Liver (tissue), 9 donors: ENCODE data around the gene IP6K2. TPM values are rescaled to one million over a fixed set of nuclear protein-coding genes. Genes with fewer than 3 reads are reported as not detected.

Experiments
- DNase-seq: peaks from one replicate; pipeline ENCODE4 v3.0.0-alpha.2; 2017; ENCODE audit warnings: low spot score
- H3K27ac ChIP-seq, 2 donors: one replicate each; pipeline ENCODE4 v1.7.0; 2013; ENCODE audit warnings: inconsistent platforms in 2 of 2, low read length in 2 of 2, control low read depth in 1 of 2, low read depth in 1 of 2, mild to moderate bottlenecking in 1 of 2
- H3K27me3 ChIP-seq, 4 donors: one replicate each; pipeline versions ENCODE4 v1.6.1 to v1.7.0; 2013; ENCODE audit warnings: low read length in 3 of 4, inconsistent platforms in 1 of 4, mild to moderate bottlenecking in 1 of 4, moderate library complexity in 1 of 4; ENCODE audit not compliant: control insufficient read depth in 4 of 4, insufficient read depth in 4 of 4
- H3K36me3 ChIP-seq, 4 donors: one replicate each; pipeline versions ENCODE4 v1.6.1 to v1.7.0; 2013; ENCODE audit warnings: low read length in 3 of 4, mild to moderate bottlenecking in 3 of 4, low read depth in 1 of 4, moderate library complexity in 1 of 4; ENCODE audit not compliant: control insufficient read depth in 4 of 4, insufficient read depth in 3 of 4
- H3K4me1 ChIP-seq, 4 donors: one replicate each; pipeline versions ENCODE4 v1.6.1 to v1.7.0; 2013; ENCODE audit warnings: low read length in 3 of 4, mild to moderate bottlenecking in 3 of 4, moderate library complexity in 1 of 4; ENCODE audit not compliant: control insufficient read depth in 4 of 4, insufficient read depth in 4 of 4
- H3K4me3 ChIP-seq, 3 donors: one replicate each; pipeline versions ENCODE4 v1.6.1 to v1.7.0; 2013; ENCODE audit warnings: low read length in 3 of 3, control low read depth in 1 of 3, low read depth in 1 of 3, mild to moderate bottlenecking in 1 of 3
- H3K9ac ChIP-seq, 2 donors: one replicate each; pipeline ENCODE4 v1.7.0; 2013; ENCODE audit warnings: low read length in 2 of 2, mild to moderate bottlenecking in 2 of 2, moderate library complexity in 2 of 2, control low read depth in 1 of 2, low read depth in 1 of 2
- H3K9me3 ChIP-seq, 4 donors: one replicate each; pipeline versions ENCODE4 v1.6.1 to v1.7.0; 2013; ENCODE audit warnings: low read length in 3 of 4; ENCODE audit not compliant: control insufficient read depth in 4 of 4
- EGR1 ChIP-seq, 2 donors: IDR thresholded peaks; 2 replicates each; pipeline ENCODE4 v1.6.1; 2016 to 2018; ENCODE audit warnings: antibody characterized with exemption in 2 of 2, low read depth in 2 of 2
- FOXA2 ChIP-seq: IDR thresholded peaks from 2 replicates; pipeline ENCODE4 v1.6.1; 2016; ENCODE audit warnings: antibody characterized with exemption
- GABPA ChIP-seq, 2 donors: IDR thresholded peaks in 1 of 2; conservative IDR thresholded peaks in 1 of 2; 2 replicates each; pipeline ENCODE4 v1.6.1; 2016; ENCODE audit warnings: antibody characterized with exemption in 2 of 2, mild to moderate bottlenecking in 1 of 2, moderate library complexity in 1 of 2
- HNF4G ChIP-seq: IDR thresholded peaks from 2 replicates; pipeline ENCODE4 v1.6.1; 2016; ENCODE audit warnings: antibody characterized with exemption
- JUND ChIP-seq, 2 donors: IDR thresholded peaks; 2 replicates each; pipeline ENCODE4 v1.6.1; 2016; ENCODE audit warnings: antibody characterized with exemption in 2 of 2
- NR2F2 ChIP-seq: IDR thresholded peaks from 2 replicates; pipeline ENCODE4 v1.6.1; 2016; ENCODE audit warnings: antibody characterized with exemption
- RAD21 ChIP-seq, 2 donors: IDR thresholded peaks; 2 replicates each; pipeline ENCODE4 v1.6.1; 2016; ENCODE audit warnings: antibody characterized with exemption in 2 of 2, mild to moderate bottlenecking in 2 of 2
- RXRA ChIP-seq, 2 donors: IDR thresholded peaks; 2 replicates each; pipeline ENCODE4 v1.6.1; 2017 to 2018; ENCODE audit warnings: antibody characterized with exemption in 2 of 2, mild to moderate bottlenecking in 1 of 2
- TAF1 ChIP-seq: conservative IDR thresholded peaks from 2 replicates; pipeline ENCODE4 v1.6.1; 2016; ENCODE audit warnings: antibody characterized with exemption, mild to moderate bottlenecking
- YY1 ChIP-seq: IDR thresholded peaks from 2 replicates; pipeline ENCODE4 v1.6.1; 2016; ENCODE audit warnings: antibody characterized with exemption, mild to moderate bottlenecking
- WGBS: extraction: QIAGEN DNeasy Blood & Tissue Kit; methylation state at CpG from one replicate; pipeline ENCODE4 v1.1.7; 2013; 5-methylcytosine and 5-hydroxymethylcytosine counted together
- polyA plus RNA-seq, 2 donors: library from polyadenylated mRNA; stranded (reverse) in 1 of 2; unstranded in 1 of 2; fragments of 200-250 nt in 1 of 2; fragments of >200 nt in 1 of 2; fragmentation: Nextera tagmentation in 1 of 2; extraction: Ambion mirVana in 1 of 2; gene quantifications; one replicate each; pipeline versions ENCODE4 v1.2.1 to v1.2.3, GENCODE V29; 2013 to 2015
- total RNA-seq, 2 donors: library from RNA; depleted of rRNA; stranded (reverse); fragments of >200 nt; gene quantifications; one replicate each; pipeline ENCODE4 v1.2.3, GENCODE V29; 2014
- TF ChIP-seq, protein P1 (sequence below): IDR thresholded peaks from 2 replicates; pipeline ENCODE4 v1.6.1; 2016; ENCODE audit warnings: antibody characterized with exemption, mild to moderate bottlenecking
- TF ChIP-seq, protein P2 (sequence below): IDR thresholded peaks from 2 replicates; pipeline ENCODE4 v1.6.1; 2016; ENCODE audit warnings: antibody characterized with exemption
- TF ChIP-seq, protein P3 (sequence below): fragments of 150-350 bp; IDR thresholded peaks from 2 replicates; pipeline ENCODE4 v1.5.1; 2017; ENCODE audit warnings: improper control_type of control experiment, low read depth, low read length; ENCODE audit not compliant: missing input control
- TF ChIP-seq, protein P4 (sequence below): IDR thresholded peaks from 2 replicates; pipeline ENCODE4 v1.6.1; 2016; ENCODE audit warnings: antibody characterized with exemption
- donor health status: healthy.
- donor health status: healthy.
- donor health status: healthy.
- donor health status: healthy.
- donor health status: healthy.

Gene IP6K2
- total and polyA plus RNA-seq, 4 donors, result 21.8 to 37.6 (median 24.3) TPM

DNA sequence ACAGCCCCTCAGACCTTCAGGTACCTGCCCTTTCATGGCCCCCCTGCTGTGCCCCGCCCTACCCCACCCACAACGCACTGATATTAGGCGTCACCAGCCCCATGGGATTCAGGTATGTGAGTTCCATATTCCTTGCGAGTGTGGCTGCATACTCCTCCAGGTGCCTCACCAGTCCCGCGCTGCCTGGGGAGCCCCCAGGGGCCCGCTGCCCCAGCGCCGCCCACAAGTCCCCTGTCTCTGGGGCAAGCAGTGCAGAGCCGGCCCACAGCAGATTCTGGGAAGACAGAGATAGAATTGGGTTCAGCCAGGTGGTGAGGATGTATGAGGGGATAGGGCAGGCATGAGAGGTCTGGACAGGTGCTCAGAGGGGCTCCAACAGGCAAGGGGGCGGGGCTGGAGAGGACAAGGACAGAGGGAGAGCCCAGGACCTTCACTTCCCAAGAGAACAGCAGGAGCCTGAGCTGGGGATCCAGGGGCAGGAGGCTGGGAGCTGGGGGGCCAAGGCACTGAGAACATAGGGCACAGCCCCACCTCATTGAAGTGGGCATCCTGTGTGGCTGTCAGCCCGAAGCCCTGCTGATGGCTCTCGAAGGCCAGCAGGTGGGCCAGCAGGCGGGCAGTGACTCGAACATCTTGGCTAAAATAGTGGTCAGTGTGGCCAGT is 68.7 kb downstream of the IP6K2 start:
- whole genome bisulfite sequencing, result 96% methylated on average over 15 of the region's 15 CpGs
- Histone ChIP-seq H3K4me3 (no peak overlapping the region), H3K9me3 (no peaks in the 10 kb centered on the region), H3K36me3 (no peaks in the 10 kb centered on the region), H3K27me3 (no peaks in the 10 kb centered on the region), H3K4me1 (no peaks in the 10 kb centered on the region), H3K9ac (no peak overlapping the region), H3K27ac (no peak overlapping the region)
- TF ChIP-seq, protein P1, sequence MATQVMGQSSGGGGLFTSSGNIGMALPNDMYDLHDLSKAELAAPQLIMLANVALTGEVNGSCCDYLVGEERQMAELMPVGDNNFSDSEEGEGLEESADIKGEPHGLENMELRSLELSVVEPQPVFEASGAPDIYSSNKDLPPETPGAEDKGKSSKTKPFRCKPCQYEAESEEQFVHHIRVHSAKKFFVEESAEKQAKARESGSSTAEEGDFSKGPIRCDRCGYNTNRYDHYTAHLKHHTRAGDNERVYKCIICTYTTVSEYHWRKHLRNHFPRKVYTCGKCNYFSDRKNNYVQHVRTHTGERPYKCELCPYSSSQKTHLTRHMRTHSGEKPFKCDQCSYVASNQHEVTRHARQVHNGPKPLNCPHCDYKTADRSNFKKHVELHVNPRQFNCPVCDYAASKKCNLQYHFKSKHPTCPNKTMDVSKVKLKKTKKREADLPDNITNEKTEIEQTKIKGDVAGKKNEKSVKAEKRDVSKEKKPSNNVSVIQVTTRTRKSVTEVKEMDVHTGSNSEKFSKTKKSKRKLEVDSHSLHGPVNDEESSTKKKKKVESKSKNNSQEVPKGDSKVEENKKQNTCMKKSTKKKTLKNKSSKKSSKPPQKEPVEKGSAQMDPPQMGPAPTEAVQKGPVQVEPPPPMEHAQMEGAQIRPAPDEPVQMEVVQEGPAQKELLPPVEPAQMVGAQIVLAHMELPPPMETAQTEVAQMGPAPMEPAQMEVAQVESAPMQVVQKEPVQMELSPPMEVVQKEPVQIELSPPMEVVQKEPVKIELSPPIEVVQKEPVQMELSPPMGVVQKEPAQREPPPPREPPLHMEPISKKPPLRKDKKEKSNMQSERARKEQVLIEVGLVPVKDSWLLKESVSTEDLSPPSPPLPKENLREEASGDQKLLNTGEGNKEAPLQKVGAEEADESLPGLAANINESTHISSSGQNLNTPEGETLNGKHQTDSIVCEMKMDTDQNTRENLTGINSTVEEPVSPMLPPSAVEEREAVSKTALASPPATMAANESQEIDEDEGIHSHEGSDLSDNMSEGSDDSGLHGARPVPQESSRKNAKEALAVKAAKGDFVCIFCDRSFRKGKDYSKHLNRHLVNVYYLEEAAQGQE, result no peak
- TF ChIP-seq GABPA (IDR thresholded peaks at IDR 0.05 in 1 of 2, conservative IDR thresholded peaks at IDR 0.05 in 1 of 2) (no peak), RAD21 (IDR thresholded peaks at IDR 0.05) (no peak)
- no peak for DNase-seq

DNA sequence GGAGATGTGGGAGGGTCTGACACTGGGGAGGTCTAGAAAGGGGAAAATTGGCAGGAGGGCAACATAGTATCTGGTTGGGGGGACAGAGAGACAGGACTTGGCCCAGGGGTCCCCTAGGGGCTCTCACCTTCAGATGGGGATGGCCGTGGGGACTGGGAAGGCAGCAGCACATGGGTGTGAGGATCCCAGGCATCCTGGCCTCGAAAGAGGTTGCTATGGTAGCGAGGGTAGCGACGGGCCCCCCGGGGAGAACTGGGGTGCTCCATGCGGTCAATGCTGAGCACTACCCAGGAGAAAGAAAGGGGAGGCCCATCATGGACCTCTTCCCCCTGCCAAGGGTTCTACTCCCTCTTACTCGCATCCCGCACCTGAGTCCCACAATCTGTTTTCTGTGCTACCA is 69.3 kb downstream of the IP6K2 start:
- H3K4me1 ChIP-seq, result no peaks in the 10 kb centered on the region
- 95% methylated on average over 9 of the region's 9 CpGs for WGBS
- no peak for TF ChIP-seq HNF4G
- TF ChIP-seq NR2F2, result no peak
- no peak for TF ChIP-seq TAF1
- no peak for TF ChIP-seq RXRA (IDR thresholded peaks at IDR 0.05)
- no peak for TF ChIP-seq EGR1 (IDR thresholded peaks at IDR 0.05; ENCODE audit: low read depth in 2 of 2)
- TF ChIP-seq, protein P1, result no peak
- TF ChIP-seq, protein P2, sequence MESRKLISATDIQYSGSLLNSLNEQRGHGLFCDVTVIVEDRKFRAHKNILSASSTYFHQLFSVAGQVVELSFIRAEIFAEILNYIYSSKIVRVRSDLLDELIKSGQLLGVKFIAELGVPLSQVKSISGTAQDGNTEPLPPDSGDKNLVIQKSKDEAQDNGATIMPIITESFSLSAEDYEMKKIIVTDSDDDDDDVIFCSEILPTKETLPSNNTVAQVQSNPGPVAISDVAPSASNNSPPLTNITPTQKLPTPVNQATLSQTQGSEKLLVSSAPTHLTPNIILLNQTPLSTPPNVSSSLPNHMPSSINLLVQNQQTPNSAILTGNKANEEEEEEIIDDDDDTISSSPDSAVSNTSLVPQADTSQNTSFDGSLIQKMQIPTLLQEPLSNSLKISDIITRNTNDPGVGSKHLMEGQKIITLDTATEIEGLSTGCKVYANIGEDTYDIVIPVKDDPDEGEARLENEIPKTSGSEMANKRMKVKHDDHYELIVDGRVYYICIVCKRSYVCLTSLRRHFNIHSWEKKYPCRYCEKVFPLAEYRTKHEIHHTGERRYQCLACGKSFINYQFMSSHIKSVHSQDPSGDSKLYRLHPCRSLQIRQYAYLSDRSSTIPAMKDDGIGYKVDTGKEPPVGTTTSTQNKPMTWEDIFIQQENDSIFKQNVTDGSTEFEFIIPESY, result no peak
- no peak for TF ChIP-seq JUND (IDR thresholded peaks at IDR 0.05)
- TF ChIP-seq, protein P3, sequence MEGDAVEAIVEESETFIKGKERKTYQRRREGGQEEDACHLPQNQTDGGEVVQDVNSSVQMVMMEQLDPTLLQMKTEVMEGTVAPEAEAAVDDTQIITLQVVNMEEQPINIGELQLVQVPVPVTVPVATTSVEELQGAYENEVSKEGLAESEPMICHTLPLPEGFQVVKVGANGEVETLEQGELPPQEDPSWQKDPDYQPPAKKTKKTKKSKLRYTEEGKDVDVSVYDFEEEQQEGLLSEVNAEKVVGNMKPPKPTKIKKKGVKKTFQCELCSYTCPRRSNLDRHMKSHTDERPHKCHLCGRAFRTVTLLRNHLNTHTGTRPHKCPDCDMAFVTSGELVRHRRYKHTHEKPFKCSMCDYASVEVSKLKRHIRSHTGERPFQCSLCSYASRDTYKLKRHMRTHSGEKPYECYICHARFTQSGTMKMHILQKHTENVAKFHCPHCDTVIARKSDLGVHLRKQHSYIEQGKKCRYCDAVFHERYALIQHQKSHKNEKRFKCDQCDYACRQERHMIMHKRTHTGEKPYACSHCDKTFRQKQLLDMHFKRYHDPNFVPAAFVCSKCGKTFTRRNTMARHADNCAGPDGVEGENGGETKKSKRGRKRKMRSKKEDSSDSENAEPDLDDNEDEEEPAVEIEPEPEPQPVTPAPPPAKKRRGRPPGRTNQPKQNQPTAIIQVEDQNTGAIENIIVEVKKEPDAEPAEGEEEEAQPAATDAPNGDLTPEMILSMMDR, result no peak
- TF ChIP-seq, protein P4, sequence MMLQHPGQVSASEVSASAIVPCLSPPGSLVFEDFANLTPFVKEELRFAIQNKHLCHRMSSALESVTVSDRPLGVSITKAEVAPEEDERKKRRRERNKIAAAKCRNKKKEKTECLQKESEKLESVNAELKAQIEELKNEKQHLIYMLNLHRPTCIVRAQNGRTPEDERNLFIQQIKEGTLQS, result no peak
- TF ChIP-seq RAD21 (IDR thresholded peaks at IDR 0.05), result no peak
- no peak for TF ChIP-seq YY1
- TF ChIP-seq FOXA2, result no peak
- no peak for TF ChIP-seq GABPA (IDR thresholded peaks at IDR 0.05 in 1 of 2, conservative IDR thresholded peaks at IDR 0.05 in 1 of 2)
- no peaks in the 10 kb centered on the region for H3K36me3 ChIP-seq
- DNase-seq, result no peak
- no peak overlapping the region for H3K9ac ChIP-seq
- H3K9me3 ChIP-seq, result no peaks in the 10 kb centered on the region
- H3K4me3 ChIP-seq, result no peak overlapping the region
- no peaks in the 10 kb centered on the region for H3K27me3 ChIP-seq
- H3K27ac ChIP-seq, result no peak overlapping the region
